ENCODE results near the gene RBM25. TPM values are rescaled to one million over a fixed set of nuclear protein-coding genes. Genes with fewer than 3 reads are reported as not detected.

Gene RBM25
- total and polyA plus RNA-seq, 4 donors, result 8.4 to 26.2 (median 22.2) TPM

GRCh38 chr14:73105050-73105449, 46.7 kb downstream of the RBM25 start (continued):
- no peak for TF ChIP-seq YY1 (IDR thresholded peaks at IDR 0.05)
- TF ChIP-seq TAF1 (conservative IDR thresholded peaks at IDR 0.05), result no peak

- Histone ChIP-seq H3K4me1 (ENCODE audit: control insufficient read depth in 4 of 4, insufficient read depth in 4 of 4, low read length in 3 of 4) (peaks cover 0 to 10% (median 6%) of the 10 kb centered on the region in 4 donors), H3K9ac (ENCODE audit: low read depth in 1 of 2, low read length in 2 of 2) (no peak overlapping the region), H3K27ac (ENCODE audit: low read depth in 1 of 2, low read length in 2 of 2) (no peak overlapping the region), H3K9me3 (ENCODE audit: control insufficient read depth in 4 of 4, low read length in 3 of 4) (no peaks in the 10 kb centered on the region), H3K4me3 (ENCODE audit: low read depth in 1 of 3, low read length in 3 of 3) (no peak overlapping the region), H3K36me3 (ENCODE audit: control insufficient read depth in 4 of 4, insufficient read depth in 3 of 4, low read depth in 1 of 4, low read length in 3 of 4) (peaks cover 7 to 46% (median 38%) of the 10 kb centered on the region in 4 donors), H3K27me3 (ENCODE audit: control insufficient read depth in 4 of 4, insufficient read depth in 4 of 4, low read length in 3 of 4) (no peaks in the 10 kb centered on the region)
- no peak for DNase-seq (ENCODE audit: low spot score)
- TF ChIP-seq HNF4G (IDR thresholded peaks at IDR 0.05) (no peak), JUND (IDR thresholded peaks at IDR 0.05) (no peak), RXRA (IDR thresholded peaks at IDR 0.05) (no peak), ZBTB33 (IDR thresholded peaks at IDR 0.05) (no peak), ATF3 (IDR thresholded peaks at IDR 0.05) (no peak), EGR1 (IDR thresholded peaks at IDR 0.05; ENCODE audit: low read depth in 2 of 2) (no peak), HNF4A (conservative IDR thresholded peaks at IDR 0.05) (no peak), TAF1 (conservative IDR thresholded peaks at IDR 0.05) (no peak), SP1 (IDR thresholded peaks at IDR 0.05) (no peak), REST (IDR thresholded peaks at IDR 0.05) (no peak), YY1 (IDR thresholded peaks at IDR 0.05) (no peak)
- 96% methylated on average over 16 of the region's 16 CpGs for WGBS
Measured at GRCh38 chr14:73105727-73106126, 47.4 kb downstream of the RBM25 start.

- H3K4me1 ChIP-seq (ENCODE audit: control insufficient read depth in 4 of 4, insufficient read depth in 4 of 4, low read length in 3 of 4), result no peaks in the 10 kb centered on the region
- H3K4me3 ChIP-seq (ENCODE audit: low read depth in 1 of 3, low read length in 3 of 3), result no peak overlapping the region
- H3K27me3 ChIP-seq (ENCODE audit: control insufficient read depth in 4 of 4, insufficient read depth in 4 of 4, low read length in 3 of 4), result no peaks in the 10 kb centered on the region
- H3K9ac ChIP-seq (ENCODE audit: low read depth in 1 of 2, low read length in 2 of 2), result no peak overlapping the region
- 93% methylated on average over 6 of the region's 6 CpGs for WGBS
- TF ChIP-seq MAX (IDR thresholded peaks at IDR 0.05) (no peak), NR2F2 (IDR thresholded peaks at IDR 0.05) (no peak), SP1 (IDR thresholded peaks at IDR 0.05) (no peak), FOXA1 (IDR thresholded peaks at IDR 0.05) (no peak), RXRA (IDR thresholded peaks at IDR 0.05) (no peak), GABPA (IDR thresholded peaks at IDR 0.05 in 1 of 2, conservative IDR thresholded peaks at IDR 0.05 in 1 of 2) (no peak)
- no peaks in the 10 kb centered on the region for H3K9me3 ChIP-seq (ENCODE audit: control insufficient read depth in 4 of 4, low read length in 3 of 4)
- peaks cover 10 to 74% (median 55%) of the 10 kb centered on the region in 4 donors for H3K36me3 ChIP-seq (ENCODE audit: control insufficient read depth in 4 of 4, insufficient read depth in 3 of 4, low read depth in 1 of 4, low read length in 3 of 4)
- H3K27ac ChIP-seq (ENCODE audit: low read depth in 1 of 2, low read length in 2 of 2), result no peak overlapping the region
- no peak for DNase-seq (ENCODE audit: low spot score)
Measured at GRCh38 chr14:73116079-73116665, 57.8 kb downstream of the RBM25 start.
